Activated effector memory CD4-positive, alpha-beta T cell treated with Interleukin-2 at 50 U/mL for 16 hours (primary cell): ENCODE results near the gene RNF180.
"Not testable (repeated sequence)": the region's sequence is repeated elsewhere in the genome, so short reads cannot be mapped to it uniquely, and the experiment has no call there.

Experiments used
- DNase-seq: peaks from one replicate; pipeline ENCODE4 v3.0.0-alpha.2; 2020

RNF180 gene

DNA sequence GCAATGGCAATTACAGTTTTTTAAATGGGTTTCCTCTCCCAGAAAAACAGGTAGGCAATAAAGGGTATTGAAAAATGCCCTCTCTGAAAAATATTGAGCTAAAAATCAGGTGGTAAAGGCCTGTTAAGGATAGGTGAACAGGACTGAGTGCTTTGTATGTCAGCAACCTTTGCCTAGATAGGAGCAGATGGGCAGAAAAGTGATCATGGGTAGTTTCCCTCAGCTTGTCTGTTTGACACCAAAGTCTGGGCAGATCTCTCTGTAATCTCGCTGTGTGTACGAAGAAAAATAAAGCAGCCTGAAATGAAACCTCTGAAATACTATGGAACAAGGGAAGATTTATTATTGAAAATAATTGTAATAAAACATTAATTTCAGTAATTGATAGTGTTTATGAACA is 15.8 kb downstream of the RNF180 start:
- DNase-seq, result no peak

DNA sequence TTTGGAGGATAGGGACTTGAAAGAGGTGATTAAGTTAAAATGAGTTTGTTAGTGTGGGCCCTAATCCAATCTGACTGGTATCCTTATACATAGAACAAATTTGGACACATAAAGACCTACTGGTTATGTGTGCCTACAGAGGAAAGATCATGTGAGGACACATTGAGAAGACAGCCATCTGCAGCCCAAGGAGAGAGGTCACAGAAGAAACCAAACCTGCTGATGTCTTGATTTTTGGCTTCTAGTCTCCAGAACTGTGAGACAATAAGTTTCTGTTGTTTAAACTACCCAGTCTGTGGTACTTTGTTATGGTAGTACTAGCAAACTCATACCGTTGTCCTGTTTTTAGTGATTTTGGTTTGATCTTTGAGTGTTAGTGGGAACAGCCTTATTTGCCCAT is 18.3 kb downstream of the RNF180 start:
- DNase-seq, result no peak

DNA sequence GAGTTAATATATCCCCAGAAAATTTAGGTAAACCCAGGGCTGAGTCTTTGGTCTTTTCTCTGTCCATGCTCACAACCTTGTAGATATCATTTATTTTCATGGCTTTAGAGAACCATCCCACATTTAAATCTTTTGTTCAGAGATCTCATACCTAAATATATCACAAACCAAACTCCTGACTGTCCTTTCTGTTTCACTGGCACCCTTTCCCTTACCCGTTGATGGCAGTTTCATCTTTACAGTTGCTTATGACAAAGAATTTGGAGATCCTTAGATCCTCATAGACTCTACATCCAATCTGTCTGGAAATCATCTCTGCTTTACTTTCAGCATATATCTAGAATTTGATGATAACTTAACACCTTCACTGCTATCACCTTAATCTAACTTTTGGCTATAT is 19.2 kb downstream of the RNF180 start:
- DNase-seq, result no peak

DNA sequence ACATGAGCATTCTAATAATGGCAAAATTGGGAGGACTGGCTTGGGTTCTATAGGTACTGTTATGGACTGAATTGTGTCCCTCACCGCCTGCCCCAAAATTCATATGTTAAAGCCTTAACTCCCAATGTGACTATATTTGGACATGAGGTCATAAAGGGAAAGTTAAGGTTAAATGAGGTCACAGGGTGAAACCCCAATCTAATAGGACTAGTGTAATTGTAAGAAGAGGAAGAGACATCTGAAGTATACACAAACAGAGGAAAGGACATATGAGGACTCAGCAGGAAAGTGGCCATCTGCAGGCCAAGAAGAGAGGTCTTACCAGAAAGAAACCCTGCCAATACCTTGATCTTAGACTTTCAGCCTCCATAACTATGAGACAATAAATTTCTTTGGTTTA is 23.1 kb downstream of the RNF180 start:
- no peak for DNase-seq

DNA sequence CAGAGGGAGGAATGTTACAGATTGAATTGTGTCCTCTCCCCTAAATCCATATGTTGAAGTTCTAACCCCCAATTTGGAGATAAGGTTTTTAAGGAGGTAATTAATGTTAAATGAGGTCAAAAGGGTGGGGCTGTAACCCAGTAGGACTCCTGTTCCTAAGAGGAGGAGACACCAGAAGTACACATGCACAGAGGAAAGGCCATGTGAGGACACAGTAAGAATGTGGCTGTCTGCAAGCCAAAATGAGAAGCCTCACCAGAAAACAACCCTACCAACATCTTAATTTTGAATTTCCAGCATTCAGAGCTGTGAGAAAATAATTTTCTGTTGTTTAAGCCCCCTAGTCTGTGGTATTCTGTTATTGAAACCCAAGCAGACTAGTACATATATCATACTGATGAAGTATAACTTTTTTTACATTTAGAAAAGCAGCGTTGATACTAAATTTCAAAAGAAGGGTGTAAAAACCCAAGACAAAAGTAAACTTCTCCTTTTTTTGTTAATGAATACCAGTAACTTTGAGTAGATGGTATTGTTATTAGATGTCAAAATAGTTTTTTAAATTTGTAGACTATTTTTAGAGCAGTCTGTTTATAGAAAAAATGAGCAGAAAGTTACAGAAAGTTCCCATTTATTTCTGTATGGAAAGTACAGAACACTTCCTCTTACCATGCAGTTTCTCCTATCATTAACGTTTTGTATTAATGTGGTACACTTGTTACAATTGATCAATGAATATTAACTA is 25.1 kb downstream of the RNF180 start:
- DNase-seq, result no peak

DNA sequence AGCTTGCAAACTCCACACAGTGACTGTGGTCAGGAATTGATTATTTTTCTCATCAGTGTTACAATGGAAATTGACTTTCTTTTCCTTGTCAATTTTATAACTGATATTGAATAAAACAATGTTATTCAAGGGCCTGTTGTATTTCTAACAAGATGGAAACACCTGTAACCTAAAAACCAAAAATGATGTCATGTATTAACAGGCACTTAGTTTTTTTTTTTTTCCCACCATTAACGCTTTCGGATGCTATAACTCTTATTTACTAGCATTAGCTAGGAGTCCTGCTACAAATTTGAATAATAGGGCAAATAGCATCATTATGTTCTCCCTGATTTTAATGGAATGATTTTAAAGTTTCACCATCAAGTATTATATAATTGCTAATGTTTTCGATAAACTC is 30.3 kb downstream of the RNF180 start:
- no peak for DNase-seq

DNA sequence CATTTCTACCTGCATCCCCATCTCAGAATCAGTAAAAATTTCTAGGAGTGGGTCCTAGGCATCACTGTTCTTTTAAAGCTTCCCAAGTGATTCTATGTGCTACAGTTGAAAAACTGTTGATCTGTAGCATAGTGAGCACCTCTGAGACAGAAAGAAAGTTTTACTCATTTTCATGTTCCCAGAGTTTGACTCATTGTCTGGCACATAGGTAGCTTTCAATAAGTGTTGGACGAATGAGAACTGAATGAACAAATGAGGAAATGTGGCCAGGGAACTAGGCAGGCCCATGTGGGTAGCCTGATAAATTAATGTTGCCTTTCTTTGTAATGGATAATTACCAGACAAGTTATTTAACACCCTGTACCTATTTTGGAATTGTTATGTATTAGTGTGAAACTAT is 33.8 kb downstream of the RNF180 start:
- no peak for DNase-seq

DNA sequence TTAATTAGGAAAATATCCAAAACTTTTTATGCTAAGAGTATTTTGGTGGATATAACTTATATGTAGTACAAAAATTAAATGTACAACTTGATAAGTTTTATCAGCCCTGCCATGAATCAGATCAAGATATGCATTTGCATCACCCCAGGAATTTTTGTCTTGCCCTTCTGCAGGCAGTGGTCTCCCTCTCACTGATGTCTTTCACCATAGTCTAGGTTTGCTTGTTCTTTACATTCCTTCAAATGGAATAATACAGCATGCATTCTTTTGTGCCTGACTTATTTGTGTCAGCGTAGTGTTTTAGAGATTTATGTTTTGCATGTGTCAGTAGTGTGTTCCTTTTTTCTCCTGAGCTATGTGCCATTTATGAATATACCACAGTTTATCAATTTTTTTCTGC is 36.4 kb downstream of the RNF180 start:
- no peak for DNase-seq

DNA sequence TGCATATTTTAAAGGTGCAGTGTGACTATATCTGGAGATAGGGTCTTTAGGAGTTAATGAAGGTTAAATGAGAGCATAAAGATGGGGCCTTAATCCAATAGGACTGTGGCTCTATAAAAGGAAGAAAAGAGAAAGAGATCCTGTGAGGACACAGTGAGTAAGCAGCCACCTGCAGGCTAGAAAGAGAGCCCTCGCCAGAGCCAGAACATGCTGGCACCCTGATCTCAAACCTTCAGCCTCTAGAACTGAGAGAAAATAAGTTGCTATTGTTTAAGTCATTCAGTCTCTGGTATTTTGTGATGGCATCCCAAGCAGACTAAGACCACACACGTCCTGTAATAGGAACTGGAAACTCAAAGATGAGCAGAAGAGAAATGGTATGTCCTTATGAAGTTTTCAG is 41.0 kb downstream of the RNF180 start:
- no peak for DNase-seq

DNA sequence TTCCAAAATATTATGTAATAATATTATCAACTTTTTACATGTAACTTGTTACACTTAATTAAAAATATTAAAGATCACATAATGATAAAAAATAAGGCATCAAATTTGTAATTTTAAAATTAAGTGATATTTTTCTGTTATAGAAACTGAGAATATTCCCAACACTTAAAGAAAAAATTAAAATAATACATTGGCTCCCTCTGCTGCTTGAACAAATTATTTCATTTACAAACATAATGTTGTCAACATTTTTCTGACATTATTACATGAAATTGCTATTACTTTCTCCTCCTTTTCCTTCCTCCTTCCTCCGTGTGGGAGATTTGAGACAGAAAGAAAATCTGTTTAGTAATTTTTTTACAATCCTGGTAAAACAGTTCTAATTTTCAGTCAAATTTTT is 42.3 kb downstream of the RNF180 start:
- DNase-seq, result no peak

DNA sequence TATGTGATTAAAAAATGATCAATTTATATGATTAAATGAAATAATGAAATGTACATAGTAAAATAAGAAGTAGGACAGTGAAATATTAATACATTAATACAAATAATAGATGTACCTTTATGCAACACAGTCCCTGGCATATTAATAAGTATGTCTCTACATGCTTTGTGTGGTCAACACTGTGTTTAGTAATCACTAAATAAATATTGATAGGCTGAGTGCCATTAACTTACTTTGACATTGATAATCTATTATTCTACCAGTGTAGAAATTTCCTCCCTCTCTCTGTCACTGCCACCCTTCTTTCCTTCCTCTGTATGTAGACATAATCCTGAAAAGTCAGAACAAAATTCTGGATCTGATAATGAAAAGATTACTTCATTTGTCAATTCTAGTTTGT is 43.7 kb downstream of the RNF180 start:
- no peak for DNase-seq

DNA sequence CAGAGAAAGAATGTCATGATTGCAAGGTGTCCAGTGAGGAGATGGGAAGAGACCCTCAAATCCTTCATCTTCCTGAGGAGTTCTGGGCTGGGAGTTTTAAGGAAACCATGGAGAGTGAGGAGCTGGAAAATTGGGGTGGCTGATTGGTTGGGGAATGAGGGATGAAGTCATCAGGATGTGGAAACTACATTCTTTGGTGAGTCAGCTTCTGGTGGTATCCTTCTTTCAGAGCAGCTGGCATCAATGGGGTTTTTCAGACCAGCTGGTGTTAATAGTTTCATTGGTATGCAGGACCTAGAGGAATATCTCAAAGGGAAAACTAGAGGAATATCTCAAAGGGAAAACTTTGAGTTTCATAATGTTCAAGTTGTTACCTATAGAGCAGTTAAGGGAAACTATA is 45.2 kb downstream of the RNF180 start:
- DNase-seq, result no peak

DNA sequence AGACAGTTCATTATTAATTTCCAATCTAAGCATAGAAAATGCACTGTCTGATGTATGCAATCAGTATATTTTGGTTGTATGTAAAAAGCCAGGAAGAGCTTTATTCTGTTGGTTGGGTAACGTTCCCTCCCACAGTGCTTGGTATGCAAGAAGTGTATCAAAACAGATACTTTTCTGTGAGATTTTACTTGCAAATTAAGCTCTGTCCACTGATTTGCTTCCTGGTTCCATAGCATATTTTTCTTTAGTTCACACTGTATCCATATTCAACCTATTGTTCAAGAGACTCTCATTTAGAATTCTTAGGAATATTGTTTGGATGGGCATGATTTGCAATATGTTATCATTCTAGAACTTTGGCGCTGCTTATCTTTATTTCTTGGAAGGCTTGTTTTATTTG is 47.4 kb downstream of the RNF180 start:
- no peak for DNase-seq

DNA sequence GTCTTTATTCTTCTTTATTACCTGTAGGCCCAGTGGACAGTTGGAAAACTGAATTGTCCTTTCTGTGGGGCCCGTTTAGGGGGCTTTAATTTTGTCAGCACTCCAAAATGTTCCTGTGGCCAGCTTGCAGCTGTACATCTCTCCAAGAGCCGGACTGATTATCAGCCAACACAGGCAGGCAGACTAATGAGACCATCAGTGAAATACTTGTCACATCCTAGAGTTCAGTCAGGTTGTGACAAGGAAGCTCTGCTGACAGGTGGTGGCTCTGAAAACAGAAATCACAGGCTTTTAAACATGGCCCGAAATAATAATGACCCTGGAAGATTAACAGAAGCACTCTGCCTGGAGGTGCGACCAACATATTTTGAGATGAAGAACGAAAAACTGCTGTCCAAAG is 47.9 kb downstream of the RNF180 start:
- no peak for DNase-seq

DNA sequence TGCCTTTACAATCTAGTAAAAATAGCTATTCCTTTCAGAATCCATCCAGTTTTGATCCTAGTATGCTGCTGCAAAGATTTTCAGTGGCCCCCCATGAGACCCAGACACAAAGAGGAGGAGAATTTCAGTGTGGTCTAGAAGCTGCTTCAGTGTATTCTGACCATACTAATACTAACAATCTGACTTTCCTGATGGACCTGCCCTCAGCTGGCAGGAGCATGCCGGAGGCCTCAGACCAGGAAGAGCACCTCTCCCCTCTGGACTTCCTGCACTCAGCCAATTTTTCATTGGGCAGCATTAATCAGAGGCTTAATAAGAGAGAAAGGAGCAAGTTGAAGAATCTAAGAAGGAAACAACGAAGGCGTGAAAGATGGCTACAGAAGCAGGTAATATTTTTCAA is 48.5 kb downstream of the RNF180 start:
- DNase-seq, result no peak

DNA sequence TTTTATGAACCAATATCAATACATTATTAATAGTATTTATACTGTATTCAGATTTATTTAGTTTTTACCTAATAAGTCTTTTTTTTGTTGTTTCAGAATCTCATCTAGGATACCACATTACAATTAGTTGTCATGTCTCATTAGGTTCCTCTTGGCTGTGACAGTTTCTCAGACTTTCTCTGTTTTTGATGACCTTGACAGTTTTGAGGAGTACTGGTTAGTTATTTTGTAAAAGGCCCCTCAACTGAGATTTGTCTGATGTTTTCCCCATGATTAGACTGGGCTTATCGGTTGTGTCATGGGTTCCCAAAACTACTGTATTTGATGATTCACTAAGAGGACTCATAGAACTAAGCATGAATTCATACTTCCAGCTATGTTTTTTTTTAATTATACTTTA is 56.3 kb downstream of the RNF180 start:
- DNase-seq, result no peak

DNA sequence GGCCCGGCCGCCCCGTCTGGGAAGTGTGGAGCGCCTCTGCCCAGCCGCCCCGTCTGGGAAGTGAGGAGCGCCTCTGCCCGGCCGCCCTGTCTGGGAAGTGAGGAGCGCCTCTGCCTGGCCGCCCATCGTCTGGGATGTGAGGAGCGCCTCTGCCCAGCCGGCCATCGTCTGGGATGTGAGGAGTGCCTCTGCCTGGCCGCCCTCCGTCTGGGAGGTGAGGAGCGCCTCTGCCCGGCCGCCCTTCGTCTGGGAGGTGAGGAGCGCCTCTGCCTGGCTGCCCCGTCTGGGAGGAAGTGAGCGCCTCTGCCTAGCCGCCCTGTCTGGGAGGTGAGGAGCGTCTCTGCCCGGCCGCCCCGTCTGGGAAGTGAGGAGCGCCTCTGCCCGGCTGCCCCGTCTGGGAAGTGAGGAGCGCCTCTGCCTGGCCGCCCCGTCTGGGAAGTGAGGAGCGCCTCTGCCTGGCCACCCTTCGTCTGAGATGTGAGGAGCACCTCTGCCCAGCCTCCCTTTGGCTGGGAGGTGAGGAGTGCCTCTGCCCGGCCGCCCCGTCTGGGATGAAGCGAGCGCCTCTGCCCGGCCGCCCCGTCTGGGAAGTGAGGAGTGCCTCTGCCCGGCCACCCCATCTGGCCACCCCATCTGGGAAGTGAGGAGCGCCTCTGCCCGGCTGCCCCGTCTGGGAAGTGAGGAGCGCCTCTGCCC is 59.8 kb downstream of the RNF180 start:
- DNase-seq, result not testable (repeated sequence)

DNA sequence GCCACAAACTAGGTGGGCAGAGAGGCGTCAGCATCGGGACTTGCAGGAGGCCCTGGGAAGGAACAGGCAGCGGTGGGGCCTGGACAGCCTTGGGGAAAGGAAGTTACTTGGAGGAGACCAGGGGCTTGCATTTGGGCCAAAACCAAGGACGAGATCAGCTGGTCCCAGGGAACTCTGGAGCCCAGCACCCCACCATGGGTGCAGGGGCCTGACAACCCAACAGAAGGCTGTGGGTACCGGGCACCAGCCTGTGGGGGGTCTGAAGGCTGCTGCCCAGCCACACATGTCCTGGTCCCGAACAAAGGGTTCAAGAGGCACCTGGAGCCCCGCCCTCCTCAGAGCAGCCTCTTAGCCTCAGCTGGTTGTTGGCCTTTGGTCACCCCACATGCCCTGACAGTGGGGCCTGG is 61.5 kb downstream of the RNF180 start:
- DNase-seq, result not testable (repeated sequence)

DNA sequence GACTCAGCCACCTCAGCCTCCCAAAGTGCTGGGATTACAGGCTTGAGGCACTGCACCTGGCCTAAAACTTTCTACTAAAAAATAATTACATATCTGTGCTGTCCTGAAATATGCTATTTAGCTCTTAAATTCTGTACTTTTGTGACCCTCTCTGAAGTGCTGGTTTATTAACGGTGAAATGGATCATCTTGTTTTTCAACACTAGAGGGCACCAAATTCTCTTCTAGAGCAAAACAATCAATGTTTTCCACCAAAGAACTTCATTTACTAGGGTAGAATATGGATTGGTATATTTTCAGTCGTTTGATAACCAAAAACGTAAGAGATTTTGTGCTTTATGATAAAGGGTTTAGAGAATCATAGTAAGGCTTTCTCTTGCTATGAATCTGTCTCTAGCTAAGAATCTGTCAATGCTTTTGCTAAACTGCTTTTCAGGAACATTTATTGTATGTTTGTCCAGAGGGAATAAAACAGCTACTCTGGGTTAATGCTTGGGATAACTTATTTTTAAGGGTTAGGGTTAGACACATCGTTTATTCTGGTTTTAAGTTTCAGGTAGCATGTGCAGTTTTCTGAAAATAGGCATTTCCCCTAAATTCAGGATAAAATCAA is 63.6 kb downstream of the RNF180 start:
- DNase-seq, result no peak

DNA sequence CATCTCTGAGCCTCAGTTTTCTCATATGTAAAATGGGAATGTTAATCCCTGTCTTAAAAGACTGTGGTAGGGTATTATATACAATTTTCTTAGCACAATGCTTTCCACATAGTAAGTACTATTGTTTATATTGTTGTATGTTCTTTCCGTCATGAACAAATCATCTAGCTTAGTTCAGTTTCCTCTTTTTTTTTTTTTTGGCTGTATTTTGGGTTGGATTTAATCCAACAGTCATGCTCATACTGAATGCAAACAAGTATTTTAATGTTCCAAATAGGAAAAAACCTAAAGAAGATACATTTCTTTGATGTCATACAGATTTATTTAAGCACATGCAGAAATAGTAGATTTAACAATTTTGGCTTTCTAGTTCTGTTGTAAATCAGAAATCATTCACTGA is 95.1 kb downstream of the RNF180 start:
- DNase-seq, result no peak

DNA sequence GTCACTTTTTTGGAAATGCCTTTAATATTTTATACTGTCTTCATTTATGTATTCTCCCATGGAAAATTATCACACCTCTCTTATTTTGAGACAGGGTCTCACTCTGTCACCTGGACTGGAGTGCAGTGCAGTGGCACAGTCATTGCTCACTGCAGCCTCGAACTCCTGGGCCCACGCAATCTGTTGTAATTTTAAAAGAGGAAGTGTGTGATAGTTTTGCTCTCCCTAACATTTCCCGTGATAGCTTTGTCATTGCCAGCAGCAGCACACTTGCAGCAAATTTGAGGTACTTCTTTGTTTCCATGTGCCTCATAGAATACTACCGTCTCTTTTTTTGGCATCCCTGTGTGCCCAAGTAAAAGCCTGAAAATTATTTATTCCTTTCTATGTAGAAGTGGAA is 103.5 kb downstream of the RNF180 start:
- DNase-seq, result no peak

DNA sequence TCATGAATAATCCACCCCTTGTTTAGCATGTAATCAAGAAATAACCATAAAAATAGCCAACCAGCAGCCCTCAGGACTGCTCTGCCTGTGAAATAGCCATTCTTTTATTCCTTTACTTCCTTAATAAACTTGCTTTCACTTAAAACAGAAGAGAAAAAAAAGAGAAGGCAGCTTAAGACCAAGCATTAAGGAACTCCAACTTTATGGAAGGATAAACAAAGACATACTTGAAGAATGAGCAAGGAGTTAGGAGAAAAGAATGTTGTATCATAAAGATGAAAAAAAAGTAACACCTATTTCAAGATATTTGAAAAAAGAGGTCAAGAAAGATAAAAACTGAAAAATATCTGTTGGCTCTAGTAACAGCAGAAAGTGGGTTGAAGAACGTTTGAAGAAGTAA is 107.6 kb downstream of the RNF180 start:
- DNase-seq, result no peak

DNA sequence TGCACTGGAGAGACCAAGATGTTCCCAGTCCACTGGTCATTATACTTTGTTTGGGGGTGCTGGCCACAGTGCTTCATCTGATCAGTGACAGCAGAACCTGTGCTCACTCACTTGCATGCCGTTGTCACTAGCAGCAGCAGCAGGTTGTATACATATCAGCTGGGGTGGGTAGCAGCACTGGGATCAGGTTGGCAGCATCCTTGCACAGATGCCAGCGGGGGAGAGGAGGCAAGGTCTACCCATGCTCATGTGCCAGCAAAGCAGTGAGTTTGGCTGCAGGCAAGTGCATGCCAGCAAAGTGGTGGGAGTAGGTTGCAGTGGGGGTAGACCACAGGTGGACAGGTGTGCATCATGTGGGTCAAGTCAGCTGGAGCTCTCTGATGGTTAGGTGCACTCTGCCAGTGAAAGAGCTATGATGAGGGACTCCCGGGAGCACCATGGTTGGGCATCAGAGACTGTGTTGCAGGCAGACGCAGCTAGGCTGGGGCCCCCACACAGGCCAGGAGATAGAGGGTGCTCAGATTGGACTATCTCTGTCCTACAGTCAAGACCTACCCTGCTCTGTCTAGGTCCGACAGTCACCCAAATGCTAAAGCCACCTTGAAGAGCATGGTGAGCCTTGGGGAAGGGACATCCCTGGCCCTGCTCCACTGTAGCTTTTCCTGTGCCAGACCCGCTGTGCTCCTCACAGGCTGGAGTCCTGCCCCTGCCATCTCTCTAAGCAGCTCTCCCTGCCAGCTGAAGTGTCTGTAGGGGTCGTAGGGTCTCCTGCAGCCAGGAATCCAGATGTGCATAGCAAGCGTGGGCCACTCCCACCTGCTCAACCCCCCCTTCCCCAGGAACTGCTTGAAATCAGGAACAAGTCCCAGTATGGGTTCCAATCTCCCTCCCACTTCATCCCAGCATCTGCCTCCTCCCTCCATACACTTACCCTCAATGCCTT is 119.8 kb downstream of the RNF180 start:
- DNase-seq, result no peak
